Heart right ventricle (tissue), 16 donors: ENCODE results near the gene MYH9. TPM values are rescaled to one million over a fixed set of nuclear protein-coding genes. Genes with fewer than 3 reads are reported as not detected.

Experiments
- ATAC-seq, 8 donors: fragments of 200-7000 bp; cut with Tn5 transposase; one replicate each; pipeline ENCODE4 v1.9.1; 2020; ENCODE audit warnings: mild to moderate bottlenecking in 8 of 8, moderate library complexity in 8 of 8, moderate number of reproducible peaks in 1 of 8
- DNase-seq, 2 donors: peaks; one replicate each; pipeline ENCODE4 v3.0.0-alpha.2; 2020
- H3K27ac ChIP-seq, 10 donors: fragments of 200-600 bp; sonication (generic) in 2 of 10; one replicate each; pipeline versions ENCODE4 v1.5.0 to v1.8.0; 2020 to 2022; ENCODE audit warnings: mild to moderate bottlenecking in 3 of 10
- H3K27me3 ChIP-seq, 7 donors: fragments of 200-600 bp; one replicate each; pipeline ENCODE4 v1.8.0; 2021 to 2022; ENCODE audit warnings: mild to moderate bottlenecking in 2 of 7
- H3K36me3 ChIP-seq, 9 donors: fragments of 200-600 bp; sonication (generic) in 1 of 9; one replicate each; pipeline versions ENCODE4 v1.5.0 to v1.8.0; 2020 to 2022; ENCODE audit warnings: mild to moderate bottlenecking in 2 of 9
- H3K4me1 ChIP-seq, 9 donors: fragments of 200-600 bp; sonication (generic) in 1 of 9; one replicate each; pipeline versions ENCODE4 v1.5.0 to v1.8.0; 2020 to 2022; ENCODE audit warnings: mild to moderate bottlenecking in 4 of 9
- H3K4me3 ChIP-seq, 10 donors: fragments of 200-600 bp; sonication (generic) in 2 of 10; one replicate each; pipeline versions ENCODE4 v1.5.0 to v1.8.0; 2020 to 2022; ENCODE audit warnings: mild to moderate bottlenecking in 7 of 10, moderate library complexity in 2 of 10
- H3K9me3 ChIP-seq, 11 donors: fragments of 200-600 bp in 10 of 11; sonication (generic) in 2 of 11; one replicate each; pipeline versions ENCODE4 v1.5.0 to v1.8.0; 2013 to 2022; ENCODE audit warnings: mild to moderate bottlenecking in 2 of 11, control low read depth in 1 of 11, moderate library complexity in 1 of 11
- CTCF ChIP-seq, 9 donors: fragments of 200-600 bp; sonication (generic) in 2 of 9; IDR thresholded peaks; one replicate each; pipeline versions ENCODE4 v1.5.0 to v1.8.0; 2021 to 2022; ENCODE audit warnings: antibody characterized with exemption in 9 of 9, mild to moderate bottlenecking in 5 of 9, moderate library complexity in 1 of 9
- WGBS, 2 donors: extraction: QIAGEN DNeasy Blood & Tissue Kit; methylation state at CpG; one replicate each; pipeline ENCODE4 v1.1.7; 2013; ENCODE audit warnings: inconsistent platforms in 1 of 2; 5-methylcytosine and 5-hydroxymethylcytosine counted together
- intact Hi-C, 10 donors: fragments of 100-400 bp; cut with DNase I; formaldehyde crosslinking; loops; one replicate each; pipeline versions ENCODE4 v1.11.1 to v1.14.2; 2022
- polyA plus RNA-seq, 2 donors: library from polyadenylated mRNA; stranded (reverse); fragments of 200-250 nt; gene quantifications; one replicate each; pipeline ENCODE4 v1.2.3, GENCODE V29; 2013
- total RNA-seq, 10 donors: library from RNA; stranded (reverse); fragmentation: NEBNext Ultra II Directional in 3 of 10; extraction: Animal tissue kit (Norgen Biotek cat#: 25700) in 3 of 10; gene quantifications; one replicate each; pipeline versions ENCODE4 v1.2.1 to v1.2.4, GENCODE V29; 2021 to 2023
- donor health status: Arrhythmogenic right ventricular cardiomyopathy.
- donor health status: ischemic (EF 13 %, LVEDD 7.1; RV severe dilation, severe dysfunction).
- donor health status: healthy with polysubstance abuse.
- donor health status: DM: no; HTN: yes; CAD: no.
- donor health status: DM: no; HTN: no; CAD: no.
- donor health status: ischemic (EF 25% LVEDD 6.9; RV normal size, moderate dysfunction).
- donor health status: ischemic (EF 25% LVEDD 5.7; RV mildly dilated, moderate dysfunction).
- donor health status: healthy.
- donor health status: DM: yes; HTN: yes; CAD: no.
- donor health status: Ischemic cardiomyopathy.
- donor health status: ischemic (EF 35%, LVEDD 5.7; RV mildly dilated, moderate dysfunction).
- donor health status: nonischemic (EF 11% LVEDD 7.7; RV severe dilation, severe dysfunction).
- donor health status: DM: yes; HTN: yes; CAD: no.
- donor health status: PGD.
- donor health status: ischemic (EF 29% LVEDD 5.4; RV normal size, mild dysfunction).
- donor health status: nonischemic (EF 23%, LVEDD 6.1; RV moderate dilation, normal function).

The MYH9 gene
- total and polyA plus RNA-seq, 12 donors, result 132 to 345 (median 189) TPM

- intact Hi-C loops, result no loop called here
- no peak for DNase-seq
- H3K4me3 ChIP-seq, result no peak overlapping the region
- no peaks in the 10 kb centered on the region for H3K27me3 ChIP-seq
- H3K36me3 ChIP-seq, result peaks cover 0 to 100% (median 57%) of the 10 kb centered on the region in 9 donors
- H3K27ac ChIP-seq, result peak overlapping the region; percentile 17 to 97 (median 94)
- ATAC-seq, result no peak
- peak in 1 of 9 donors; percentile 10 for TF ChIP-seq CTCF (IDR thresholded peaks at IDR 0.05)
- H3K4me1 ChIP-seq, result peaks cover 56 to 100% (median 99%) of the 10 kb centered on the region in 9 donors
- WGBS, 2 donors, result 41 to 46% methylated on average over 9 of the region's 9 CpGs
- H3K9me3 ChIP-seq, result no peaks in the 10 kb centered on the region
Measured at GRCh38 chr22:36340621-36341020, 47.1 kb downstream of the MYH9 start.

DNA sequence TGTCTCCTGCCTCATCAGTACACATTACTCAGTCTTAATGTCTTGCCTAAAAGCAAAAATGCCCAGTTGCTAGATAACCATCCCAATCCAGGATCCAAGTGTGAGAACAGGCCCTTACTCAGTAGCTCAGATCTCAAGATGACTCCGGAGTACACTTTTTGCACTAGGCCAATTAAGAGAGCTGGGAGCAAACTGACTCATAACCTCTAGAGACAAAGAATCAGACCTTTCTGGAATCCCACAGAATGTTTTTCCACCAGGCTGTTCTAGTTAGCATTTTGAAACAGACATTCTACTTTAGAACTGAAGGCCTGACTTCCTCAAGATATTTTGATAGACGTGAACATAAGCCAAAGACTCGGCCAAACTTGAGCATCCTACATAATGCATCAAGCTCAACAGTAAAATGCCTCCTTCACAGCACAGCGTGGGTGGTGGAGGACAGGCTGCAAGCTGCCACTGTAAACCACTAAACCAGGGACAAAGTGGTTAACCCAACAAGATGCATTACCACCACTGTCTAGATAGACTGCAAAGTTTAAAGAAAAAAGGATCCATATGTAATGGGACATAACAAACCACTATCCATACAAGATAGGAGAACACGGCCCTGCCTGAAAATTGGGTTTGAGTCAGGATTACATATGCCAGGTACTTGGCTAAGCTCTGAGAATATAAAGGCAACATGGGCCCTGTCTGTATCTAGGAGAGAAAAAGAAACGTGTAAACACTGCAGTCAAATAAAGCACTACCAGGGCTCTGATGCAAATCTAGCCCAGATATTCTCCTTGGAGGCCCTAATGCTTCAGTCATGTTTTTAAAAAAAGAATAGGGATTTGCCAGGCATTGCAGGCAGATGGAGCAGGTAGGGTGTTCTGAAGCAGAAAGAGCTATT lies 48.3 kb downstream of the MYH9 start:
- DNase-seq, result no peak
- H3K4me3 ChIP-seq, result no peak overlapping the region
- peak in 2 of 8 donors; percentile 10 to 46 for ATAC-seq
- H3K27ac ChIP-seq, result peak overlapping the region; percentile 17 to 97 (median 94)
- intact Hi-C loops, result loop anchor here in 1 of 10 donors (5.0 kb wide), 2 partner anchors 33 to 48 kb away; partner anchors contain the start of gene MYH9
- H3K9me3 ChIP-seq, result no peaks in the 10 kb centered on the region
- H3K4me1 ChIP-seq, result peaks cover 61 to 100% (median 99%) of the 10 kb centered on the region in 9 donors
- H3K27me3 ChIP-seq, result no peaks in the 10 kb centered on the region
- peaks cover 0 to 100% (median 56%) of the 10 kb centered on the region in 9 donors for H3K36me3 ChIP-seq
- no peak for TF ChIP-seq CTCF (IDR thresholded peaks at IDR 0.05)
- 42 to 48% methylated on average over 6 of the region's 6 CpGs for WGBS, 2 donors

DNA sequence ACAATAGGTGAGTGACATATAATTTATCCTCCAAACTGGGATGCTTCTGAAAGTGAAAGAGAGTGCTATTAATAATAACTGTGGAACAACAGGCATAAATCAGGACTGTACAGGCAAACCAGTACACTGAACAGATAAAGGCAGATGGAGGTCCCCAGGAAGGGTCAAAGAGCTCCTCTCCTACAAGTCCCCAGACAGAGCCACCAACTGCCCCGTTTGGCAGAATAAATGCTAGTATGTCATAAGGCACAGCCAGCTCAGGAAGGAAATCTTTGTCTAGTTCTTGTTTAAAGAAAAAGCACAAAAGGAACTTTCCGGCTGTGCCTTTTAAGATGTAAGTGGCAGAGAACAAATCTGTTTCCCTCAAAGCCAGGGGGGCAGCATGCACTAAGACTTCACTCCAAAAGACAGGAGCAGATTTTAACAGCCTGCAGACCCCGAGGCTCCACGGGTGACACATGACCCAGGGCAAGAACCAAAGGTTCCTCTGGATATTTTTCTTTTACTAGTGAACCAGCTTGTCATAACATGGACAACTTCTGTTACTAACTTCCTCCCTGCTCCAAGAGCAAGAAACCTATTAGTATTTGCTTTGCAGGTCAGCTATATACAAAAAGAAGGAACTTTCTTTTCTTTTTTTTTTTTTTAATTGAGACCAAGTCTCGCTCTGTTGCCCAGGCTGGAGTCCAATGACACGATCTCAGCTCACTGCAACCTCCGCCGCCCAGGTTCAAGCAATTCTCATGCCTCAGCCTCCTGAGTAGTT lies 50.2 kb downstream of the MYH9 start:
- H3K9me3 ChIP-seq, result no peaks in the 10 kb centered on the region
- peak overlapping the region; percentile 84 to 98 (median 96) for H3K27ac ChIP-seq
- no peaks in the 10 kb centered on the region for H3K27me3 ChIP-seq
- no peak overlapping the region for H3K4me3 ChIP-seq
- no peak for DNase-seq
- TF ChIP-seq CTCF (IDR thresholded peaks at IDR 0.05), result no peak
- H3K4me1 ChIP-seq, result peaks cover 56 to 100% (median 99%) of the 10 kb centered on the region in 9 donors
- ATAC-seq, result peak in 1 of 8 donors; percentile 2
- WGBS, 2 donors, result 43 to 56% methylated on average over 8 of the region's 8 CpGs
- peaks cover 0 to 100% (median 56%) of the 10 kb centered on the region in 9 donors for H3K36me3 ChIP-seq
- intact Hi-C loops, result loop anchor here in 1 of 10 donors (5.0 kb wide), 2 partner anchors 35 to 50 kb away; partner anchors contain the start of gene MYH9
